ENCODE measurements around the gene GRB10. TPM values are rescaled to one million over a fixed set of nuclear protein-coding genes. Genes with fewer than 3 reads are reported as not detected.

GRB10 gene
- total and polyA plus RNA-seq, 9 donors, result 10.0 to 93.3 (median 27.8) TPM

- 94 to 99% (median 95%) methylated on average over 5 of the region's 5 CpGs for WGBS, 3 donors
- H3K36me3 ChIP-seq, result no peaks in the 10 kb centered on the region
- intact Hi-C loops (cut with DNase I), result no loop called here
These were observed 164.4 kb downstream of the GRB10 start for GRCh38 chr7:50618281-50618680.

GRCh38 chr7:50615519-50616080, 167.1 kb downstream of the GRB10 start:
- no peak for DNase-seq
- H3K4me3 ChIP-seq, result no peak overlapping the region
- WGBS, 3 donors, result 80 to 88% (median 86%) methylated on average over 5 of the region's 5 CpGs
- no peaks in the 10 kb centered on the region for H3K36me3 ChIP-seq
- intact Hi-C loops (cut with DNase I), result no loop called here
- no peak overlapping the region for H3K27ac ChIP-seq
- no peaks in the 10 kb centered on the region for H3K9me3 ChIP-seq
- no peaks in the 10 kb centered on the region for H3K27me3 ChIP-seq
- TF ChIP-seq POLR2A (IDR thresholded peaks at IDR 0.05) (no peak), EP300 (IDR thresholded peaks at IDR 0.05) (no peak), CTCF (IDR thresholded peaks at IDR 0.05) (no peak)
- H3K4me1 ChIP-seq (ENCODE audit: insufficient read depth), result no peaks in the 10 kb centered on the region

More at GRCh38 chr7:50618281-50618680, 164.4 kb downstream of the GRB10 start:
- DNase-seq, result no peak
- Histone ChIP-seq H3K27ac (no peak overlapping the region), H3K4me3 (no peak overlapping the region), H3K9me3 (no peaks in the 10 kb centered on the region), H3K4me1 (ENCODE audit: insufficient read depth) (peaks cover 3% of the 10 kb centered on the region), H3K27me3 (no peaks in the 10 kb centered on the region)
- TF ChIP-seq CTCF (IDR thresholded peaks at IDR 0.05) (no peak), EP300 (IDR thresholded peaks at IDR 0.05) (no peak), POLR2A (IDR thresholded peaks at IDR 0.05) (no peak)

- Histone ChIP-seq H3K4me3 (no peak overlapping the region), H3K27me3 (no peaks in the 10 kb centered on the region), H3K36me3 (no peaks in the 10 kb centered on the region), H3K9me3 (no peaks in the 10 kb centered on the region), H3K4me1 (ENCODE audit: insufficient read depth) (no peaks in the 10 kb centered on the region), H3K27ac (no peak overlapping the region)
- no peak for DNase-seq
- intact Hi-C loops (cut with DNase I), result no loop called here
- 66 to 79% (median 76%) methylated on average over 20 of the region's 20 CpGs for WGBS, 3 donors
- TF ChIP-seq POLR2A (IDR thresholded peaks at IDR 0.05) (no peak), CTCF (IDR thresholded peaks at IDR 0.05) (no peak), EP300 (IDR thresholded peaks at IDR 0.05) (no peak)
These were observed 167.8 kb downstream of the GRB10 start for GRCh38 chr7:50614721-50615518.

GRCh38 chr7:50613473-50613872, 169.2 kb downstream of the GRB10 start:
- TF ChIP-seq POLR2A (IDR thresholded peaks at IDR 0.05) (no peak), CTCF (IDR thresholded peaks at IDR 0.05) (no peak), EP300 (IDR thresholded peaks at IDR 0.05) (no peak)
- H3K36me3 ChIP-seq, result no peaks in the 10 kb centered on the region
- no peak for DNase-seq
- H3K27ac ChIP-seq, result no peak overlapping the region
- H3K4me3 ChIP-seq, result no peak overlapping the region
- no peaks in the 10 kb centered on the region for H3K4me1 ChIP-seq (ENCODE audit: insufficient read depth)
- no peaks in the 10 kb centered on the region for H3K27me3 ChIP-seq
- WGBS, 3 donors, result 94% methylated on average over 8 of the region's 8 CpGs
- intact Hi-C loops (cut with DNase I), result no loop called here
- no peaks in the 10 kb centered on the region for H3K9me3 ChIP-seq

All from ovary (tissue), 9 donors.